Measurements from ENCODE around the gene KNCN. TPM values are rescaled to one million over a fixed set of nuclear protein-coding genes. Genes with fewer than 3 reads are reported as not detected.
A peak's percentile ranks its signal among the peaks of the same experiment; 100 is the strongest.

The KNCN gene
- total RNA-seq, 1 donor from 2014 or later = not detected

GRCh38 chr1:46529031-46529630 lies 22.3 kb downstream of the KNCN start:
- Histone ChIP-seq H3K27ac (no peak overlapping the region), H3K4me1 (peaks cover 0 to 4% of the 10 kb centered on the region in 2 donors), H3K9me3 (no peaks in the 10 kb centered on the region), H3K27me3 (no peaks in the 10 kb centered on the region), H3K36me3 (no peaks in the 10 kb centered on the region), H3K4me3 (no peak overlapping the region)
- no peak for DNase-seq (ENCODE audit: low spot score in 2 of 2)
- intact Hi-C loops (cut with DNase I) = no loop called here
- TF ChIP-seq, protein P1, sequence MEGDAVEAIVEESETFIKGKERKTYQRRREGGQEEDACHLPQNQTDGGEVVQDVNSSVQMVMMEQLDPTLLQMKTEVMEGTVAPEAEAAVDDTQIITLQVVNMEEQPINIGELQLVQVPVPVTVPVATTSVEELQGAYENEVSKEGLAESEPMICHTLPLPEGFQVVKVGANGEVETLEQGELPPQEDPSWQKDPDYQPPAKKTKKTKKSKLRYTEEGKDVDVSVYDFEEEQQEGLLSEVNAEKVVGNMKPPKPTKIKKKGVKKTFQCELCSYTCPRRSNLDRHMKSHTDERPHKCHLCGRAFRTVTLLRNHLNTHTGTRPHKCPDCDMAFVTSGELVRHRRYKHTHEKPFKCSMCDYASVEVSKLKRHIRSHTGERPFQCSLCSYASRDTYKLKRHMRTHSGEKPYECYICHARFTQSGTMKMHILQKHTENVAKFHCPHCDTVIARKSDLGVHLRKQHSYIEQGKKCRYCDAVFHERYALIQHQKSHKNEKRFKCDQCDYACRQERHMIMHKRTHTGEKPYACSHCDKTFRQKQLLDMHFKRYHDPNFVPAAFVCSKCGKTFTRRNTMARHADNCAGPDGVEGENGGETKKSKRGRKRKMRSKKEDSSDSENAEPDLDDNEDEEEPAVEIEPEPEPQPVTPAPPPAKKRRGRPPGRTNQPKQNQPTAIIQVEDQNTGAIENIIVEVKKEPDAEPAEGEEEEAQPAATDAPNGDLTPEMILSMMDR (IDR thresholded peaks at IDR 0.05) = no peak

- Histone ChIP-seq H3K4me3 (no peak overlapping the region), H3K36me3 (no peaks in the 10 kb centered on the region), H3K9me3 (no peaks in the 10 kb centered on the region), H3K4me1 (peaks cover 0 to 4% of the 10 kb centered on the region in 2 donors), H3K27me3 (no peaks in the 10 kb centered on the region), H3K27ac (no peak overlapping the region)
- TF ChIP-seq, protein P1 (IDR thresholded peaks at IDR 0.05) = no peak
- intact Hi-C loops (cut with DNase I) = loop anchor here (1.0 kb wide), 2 partner anchors 81 to 122 kb away; no protein-coding TSS in a partner anchor
- no peak for DNase-seq (ENCODE audit: low spot score in 2 of 2)
Measured at GRCh38 chr1:46528297-46528955, 23.0 kb downstream of the KNCN start.

- intact Hi-C loops (cut with DNase I) = loop anchor here (1.0 kb wide), 3 partner anchors 50 to 121 kb away; no protein-coding TSS in a partner anchor
- no peak overlapping the region for H3K27ac ChIP-seq
- TF ChIP-seq, protein P1 (IDR thresholded peaks at IDR 0.05) = peak; percentile 83 to 91 (median 90)
- DNase-seq (ENCODE audit: low spot score in 2 of 2) = peak in 1 of 2 donors; percentile 88
- no peaks in the 10 kb centered on the region for H3K27me3 ChIP-seq
- H3K9me3 ChIP-seq = no peaks in the 10 kb centered on the region
- H3K36me3 ChIP-seq = no peaks in the 10 kb centered on the region
- H3K4me1 ChIP-seq = peaks cover under 1 to 5% of the 10 kb centered on the region in 2 donors
- no peak overlapping the region for H3K4me3 ChIP-seq
Measured at GRCh38 chr1:46527474-46528296, 23.8 kb downstream of the KNCN start.

GRCh38 chr1:46526691-46527291 lies 24.7 kb downstream of the KNCN start:
- Histone ChIP-seq H3K27me3 (no peaks in the 10 kb centered on the region), H3K4me1 (peaks cover 4 to 7% of the 10 kb centered on the region in 2 donors), H3K9me3 (no peaks in the 10 kb centered on the region), H3K36me3 (no peaks in the 10 kb centered on the region), H3K27ac (no peak overlapping the region), H3K4me3 (no peak overlapping the region)
- TF ChIP-seq, protein P1 (IDR thresholded peaks at IDR 0.05) = no peak
- no peak for DNase-seq (ENCODE audit: low spot score in 2 of 2)
- intact Hi-C loops (cut with DNase I) = loop anchor here (1.0 kb wide), 1 partner anchor 49 kb away; no protein-coding TSS in a partner anchor

DNA sequence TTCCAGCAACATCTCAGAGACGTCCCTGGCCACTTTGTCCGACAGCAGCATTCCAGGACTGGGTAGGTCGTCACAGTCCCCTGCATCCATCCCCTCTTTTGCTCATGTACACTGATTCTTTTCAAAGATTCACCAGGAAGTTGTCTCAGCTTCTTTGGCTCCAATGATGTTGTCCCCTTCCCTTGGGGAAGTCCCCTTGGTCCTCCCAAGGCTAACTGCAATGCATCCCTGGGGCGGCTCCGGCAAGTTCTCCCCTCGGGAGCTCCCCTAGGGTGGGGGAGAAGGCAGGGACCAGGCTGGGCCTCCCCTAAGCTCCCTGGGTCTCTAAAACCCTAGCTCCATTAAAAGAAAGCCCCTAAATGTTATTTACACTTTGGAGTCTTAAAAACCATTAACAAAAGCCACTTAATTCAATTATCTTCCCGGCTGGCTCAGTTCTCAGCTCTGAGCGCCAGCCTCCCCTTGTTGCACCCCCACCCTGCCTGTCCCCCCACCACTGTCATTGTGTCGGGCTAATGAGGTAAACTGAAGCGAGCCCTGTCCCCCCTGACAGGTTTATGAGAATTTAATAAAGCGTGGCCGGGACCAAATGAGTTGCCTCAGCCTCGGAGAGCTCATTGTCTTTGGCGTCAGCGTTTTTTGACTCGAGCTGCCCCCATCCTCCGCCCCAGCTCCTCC lies 25.3 kb downstream of the KNCN start:
- H3K27ac ChIP-seq = no peak overlapping the region
- no peaks in the 10 kb centered on the region for H3K9me3 ChIP-seq
- TF ChIP-seq, protein P1 (IDR thresholded peaks at IDR 0.05) = no peak
- H3K27me3 ChIP-seq = no peaks in the 10 kb centered on the region
- no peak overlapping the region for H3K4me3 ChIP-seq
- peaks cover 4 to 7% of the 10 kb centered on the region in 2 donors for H3K4me1 ChIP-seq
- intact Hi-C loops (cut with DNase I) = no loop called here
- DNase-seq (ENCODE audit: low spot score in 2 of 2) = no peak
- no peaks in the 10 kb centered on the region for H3K36me3 ChIP-seq

All from ascending aorta (tissue), 2 donors.